ENCODE results near the gene INO80C. TPM values are rescaled to one million over a fixed set of nuclear protein-coding genes. Genes with fewer than 3 reads are reported as not detected.
"Not testable (repeated sequence)": the region's sequence is repeated elsewhere in the genome, so short reads cannot be mapped to it uniquely, and the experiment has no call there.

Gene INO80C
- total RNA-seq, 1 experiment from 2014 or later, result 51.1 TPM

DNA sequence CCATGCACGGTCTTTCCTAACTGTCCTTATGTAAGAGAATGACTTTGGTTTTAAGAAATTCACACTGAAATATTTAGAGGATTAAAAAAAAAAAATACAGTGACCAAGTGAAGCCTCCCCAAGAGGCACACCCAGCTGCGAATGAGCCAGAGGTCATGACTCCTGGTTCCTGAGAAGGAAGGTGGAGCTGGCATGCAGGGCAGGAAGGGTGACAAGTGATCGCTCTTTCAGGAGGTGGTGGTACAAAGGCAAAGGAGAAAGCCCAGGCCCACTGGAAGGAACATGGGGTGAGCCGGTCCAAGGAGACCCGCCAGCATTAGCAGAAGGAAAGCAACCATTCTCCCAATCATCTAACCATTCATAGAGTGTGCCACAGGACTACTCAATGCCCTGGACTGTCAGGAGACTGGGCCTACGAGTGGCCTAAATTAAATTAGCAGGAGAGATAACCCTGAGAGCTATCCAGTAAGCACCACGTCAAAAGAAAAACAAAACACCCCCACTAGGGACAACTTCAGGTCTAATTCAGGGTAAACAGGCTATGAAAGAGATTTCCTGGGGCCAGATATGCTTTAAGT, 7.8 kb downstream of the INO80C start:
- peak overlapping the region; percentile 9 to 36; a peak in 3 of 5 replicates for H3K4me3 Mint-ChIP-seq

DNA sequence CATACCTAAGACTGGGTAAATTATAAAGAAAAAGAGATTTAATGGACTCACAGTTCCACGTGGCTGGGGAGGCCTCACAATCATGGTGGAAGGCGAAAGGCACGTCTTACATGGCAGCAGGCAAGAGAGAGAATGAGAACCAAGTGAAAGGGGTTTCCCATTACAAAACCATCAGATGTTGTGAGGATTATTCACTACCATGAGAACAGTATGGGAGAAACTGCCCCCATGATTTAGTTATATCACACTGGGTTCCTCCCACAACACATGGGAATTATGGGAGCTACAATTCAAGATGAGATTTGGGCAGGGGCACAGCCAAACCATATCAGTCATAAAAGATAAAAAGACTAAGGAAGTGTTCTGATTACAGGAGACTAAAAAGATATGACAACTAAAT, 8.5 kb downstream of the INO80C start:
- DNase-seq; H3K4ac ChIP-seq (ENCODE audit: low read depth, low read length); H4K91ac ChIP-seq (ENCODE audit: insufficient read length, low read depth, low read length); H3T11ph ChIP-seq (ENCODE audit: low read length); H4K20me1 ChIP-seq (ENCODE audit: control insufficient read depth, insufficient read depth, insufficient read length); H3K9me3 ChIP-seq (ENCODE audit: control insufficient read depth, low read depth, low read length); H3K9ac ChIP-seq (ENCODE audit: extremely low read depth, insufficient read length, low read length); H3K23me2 ChIP-seq (ENCODE audit: insufficient read length, low read depth, low read length, poor library complexity, severe bottlenecking); H3K23ac ChIP-seq (ENCODE audit: insufficient read length, low read depth, low read length); H3K56ac ChIP-seq (ENCODE audit: insufficient read length, low read depth, low read length); H4K5ac ChIP-seq (ENCODE audit: insufficient read length, low read depth, low read length); H2BK120ac ChIP-seq (ENCODE audit: low read depth, low read length, poor library complexity, severe bottlenecking); H4K8ac ChIP-seq (replicated peaks; ENCODE audit: insufficient read length, low read depth, low read length); H3K14ac ChIP-seq (ENCODE audit: insufficient read depth, low read length); H2AK5ac ChIP-seq (ENCODE audit: insufficient read length, low read length); H3K4me2 ChIP-seq (ENCODE audit: insufficient read depth, insufficient read length, low read length); H3K27ac ChIP-seq (ENCODE audit: insufficient read length, low read depth, low read length); H3K9me3 Mint-ChIP-seq; H3K18ac ChIP-seq (ENCODE audit: insufficient read length, low read depth, low read length); H2BK5ac ChIP-seq (ENCODE audit: insufficient read length, low read length); H2BK15ac ChIP-seq (ENCODE audit: low read depth, low read length); H3K79me1 ChIP-seq (ENCODE audit: insufficient read depth, low read depth, low read length, poor library complexity, severe bottlenecking); H3K27me3 Mint-ChIP-seq (ENCODE audit: low read depth); H2BK12ac ChIP-seq (ENCODE audit: insufficient read length, low read depth, low read length); H3K27me3 ChIP-seq (ENCODE audit: insufficient read depth, low read length); H2AFZ ChIP-seq (ENCODE audit: low read length): not testable (repeated sequence)
- WGBS (ENCODE audit: extremely low coverage, insufficient read length, low lambda C conversion rate), result no CpG with 5 or more reads among the region's 3 CpGs
- Histone ChIP-seq H2BK20ac (ENCODE audit: low read depth, low read length, poor library complexity, severe bottlenecking) (peak overlapping the region; percentile 60), H3K79me2 (ENCODE audit: insufficient read depth, low read length) (peaks cover 13% of the 10 kb centered on the region; the same call in 1 of the 2 replicates), H3K4me1 (ENCODE audit: insufficient read depth, low read length) (peaks cover 13% of the 10 kb centered on the region; the same call in 1 of the 2 replicates)
- Mint-ChIP-seq H3K4me1 (peaks cover 72 to 83% of the 10 kb centered on the region in 2 experiments), H3K4me3 (peak overlapping the region in 1 of 2 experiments; percentile 21; a peak in 2 of 5 replicates), H3K36me3 (ENCODE audit: insufficient read depth in 1 of 3, low read depth in 3 of 3) (peaks cover 0 to 14% (median 9%) of the 10 kb centered on the region in 3 experiments; a peak in 4 of 7 replicates), H3K27ac (peak overlapping the region; percentile 93 to 97 (median 96))

More for the DNA sequence above, 7.8 kb downstream of the INO80C start:
- Histone ChIP-seq H3K4ac (ENCODE audit: low read depth, low read length) (no peak overlapping the region), H4K91ac (ENCODE audit: insufficient read length, low read depth, low read length) (no peak overlapping the region), H2AK5ac (ENCODE audit: insufficient read length, low read length) (no peak overlapping the region), H4K5ac (ENCODE audit: insufficient read length, low read depth, low read length) (no peak overlapping the region), H3K9ac (ENCODE audit: extremely low read depth, insufficient read length, low read length) (no peak overlapping the region), H3K27me3 (ENCODE audit: insufficient read depth, low read length) (no peaks in the 10 kb centered on the region), H3K4me1 (ENCODE audit: insufficient read depth, low read length) (peaks cover 13% of the 10 kb centered on the region; the same call in 1 of the 2 replicates), H3K79me1 (ENCODE audit: insufficient read depth, low read depth, low read length, poor library complexity, severe bottlenecking) (no peaks in the 10 kb centered on the region), H2BK5ac (ENCODE audit: insufficient read length, low read length) (no peak overlapping the region), H3K14ac (ENCODE audit: insufficient read depth, low read length) (0 out of 2 replicates have a peak overlapping the region, but pooled peaks have one; percentile 80), H2BK120ac (ENCODE audit: low read depth, low read length, poor library complexity, severe bottlenecking) (no peak overlapping the region), H3K23me2 (ENCODE audit: insufficient read length, low read depth, low read length, poor library complexity, severe bottlenecking) (no peaks in the 10 kb centered on the region), H3K18ac (ENCODE audit: insufficient read length, low read depth, low read length) (peak overlapping the region; percentile 62), H3K23ac (ENCODE audit: insufficient read length, low read depth, low read length) (no peak overlapping the region), H2AFZ (ENCODE audit: low read length) (no peak overlapping the region), H3K9me3 (ENCODE audit: control insufficient read depth, low read depth, low read length) (no peaks in the 10 kb centered on the region), H3K27ac (ENCODE audit: insufficient read length, low read depth, low read length) (no peak overlapping the region), H2BK20ac (ENCODE audit: low read depth, low read length, poor library complexity, severe bottlenecking) (no peak overlapping the region), H3K4me2 (ENCODE audit: insufficient read depth, insufficient read length, low read length) (no peak overlapping the region), H2BK15ac (ENCODE audit: low read depth, low read length) (no peak overlapping the region), H4K8ac (replicated peaks; ENCODE audit: insufficient read length, low read depth, low read length) (no peak overlapping the region), H3K79me2 (ENCODE audit: insufficient read depth, low read length) (peaks cover 13% of the 10 kb centered on the region; the same call in 1 of the 2 replicates), H4K20me1 (ENCODE audit: control insufficient read depth, insufficient read depth, insufficient read length) (no peaks in the 10 kb centered on the region), H3K56ac (ENCODE audit: insufficient read length, low read depth, low read length) (no peak overlapping the region), H3T11ph (ENCODE audit: low read length) (no peak overlapping the region), H2BK12ac (ENCODE audit: insufficient read length, low read depth, low read length) (peak overlapping the region; percentile 90)
- peaks cover 0 to 14% (median 8%) of the 10 kb centered on the region in 3 experiments; a peak in 4 of 7 replicates for H3K36me3 Mint-ChIP-seq (ENCODE audit: insufficient read depth in 1 of 3, low read depth in 3 of 3)
- TF ChIP-seq, protein P1, sequence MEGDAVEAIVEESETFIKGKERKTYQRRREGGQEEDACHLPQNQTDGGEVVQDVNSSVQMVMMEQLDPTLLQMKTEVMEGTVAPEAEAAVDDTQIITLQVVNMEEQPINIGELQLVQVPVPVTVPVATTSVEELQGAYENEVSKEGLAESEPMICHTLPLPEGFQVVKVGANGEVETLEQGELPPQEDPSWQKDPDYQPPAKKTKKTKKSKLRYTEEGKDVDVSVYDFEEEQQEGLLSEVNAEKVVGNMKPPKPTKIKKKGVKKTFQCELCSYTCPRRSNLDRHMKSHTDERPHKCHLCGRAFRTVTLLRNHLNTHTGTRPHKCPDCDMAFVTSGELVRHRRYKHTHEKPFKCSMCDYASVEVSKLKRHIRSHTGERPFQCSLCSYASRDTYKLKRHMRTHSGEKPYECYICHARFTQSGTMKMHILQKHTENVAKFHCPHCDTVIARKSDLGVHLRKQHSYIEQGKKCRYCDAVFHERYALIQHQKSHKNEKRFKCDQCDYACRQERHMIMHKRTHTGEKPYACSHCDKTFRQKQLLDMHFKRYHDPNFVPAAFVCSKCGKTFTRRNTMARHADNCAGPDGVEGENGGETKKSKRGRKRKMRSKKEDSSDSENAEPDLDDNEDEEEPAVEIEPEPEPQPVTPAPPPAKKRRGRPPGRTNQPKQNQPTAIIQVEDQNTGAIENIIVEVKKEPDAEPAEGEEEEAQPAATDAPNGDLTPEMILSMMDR (conservative IDR thresholded peaks at IDR 0.05), result no peak
- no CpG with 5 or more reads among the region's 7 CpGs for WGBS (ENCODE audit: extremely low coverage, insufficient read length, low lambda C conversion rate)
- H3K9me3 Mint-ChIP-seq, result no peaks in the 10 kb centered on the region
- no peaks in the 10 kb centered on the region for H3K27me3 Mint-ChIP-seq (ENCODE audit: low read depth)
- peaks cover 76 to 82% of the 10 kb centered on the region in 2 experiments for H3K4me1 Mint-ChIP-seq
- peak overlapping the region; percentile 85 to 98 (median 98) for H3K27ac Mint-ChIP-seq
- DNase-seq, result no peak
